ENCODE measurements around the gene SORCS2.

SORCS2 gene

GRCh38 chr4:7323461-7323871, 131.1 kb downstream of the SORCS2 start:
- no peak for TF ChIP-seq CTCF (IDR thresholded peaks at IDR 0.05; ENCODE audit: extremely low read depth, insufficient read depth, missing control alignments)

DNA sequence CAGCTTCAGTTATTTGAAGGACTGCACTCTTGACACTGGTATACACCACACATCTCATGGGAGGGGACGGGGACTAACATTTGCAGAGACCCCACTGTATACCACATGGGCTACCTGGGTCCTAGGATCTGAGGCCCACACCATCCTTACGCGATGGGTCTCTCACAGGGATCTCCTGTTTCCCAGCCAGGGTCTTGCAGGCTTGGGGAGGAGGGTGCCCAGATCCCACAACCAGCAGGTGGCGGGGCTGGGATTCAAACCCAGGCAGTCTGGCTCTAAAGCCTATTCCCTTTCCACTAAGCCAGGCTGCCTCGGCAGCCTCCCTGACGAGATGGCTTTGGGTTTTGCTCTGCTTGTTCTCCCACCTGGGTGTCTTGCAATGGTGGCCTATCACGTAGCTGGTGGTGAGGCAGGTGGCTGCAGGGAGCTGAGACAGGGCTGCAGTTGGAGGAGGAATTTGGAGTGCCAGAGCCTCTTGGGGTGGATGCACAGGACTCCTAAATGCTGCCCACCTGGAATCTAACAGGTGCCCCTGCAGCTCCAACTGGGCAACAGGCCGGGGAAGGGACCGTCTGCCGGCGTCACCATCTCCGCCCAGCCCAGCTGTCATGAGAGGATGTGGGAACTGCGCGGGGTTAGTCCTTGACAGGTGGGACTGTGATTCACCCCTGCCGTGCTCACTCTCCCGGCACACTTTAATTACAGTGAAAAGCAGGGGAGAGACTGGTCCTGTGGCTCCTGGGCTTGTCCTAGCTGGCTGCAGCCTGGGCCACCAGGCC, 131.7 kb downstream of the SORCS2 start:
- in situ Hi-C loops (cut with MboI; ENCODE audit: low pct_unique_long_range_greater_than_20kb, low sequenced_read_pairs, unreplicated experiment), result no loop called here
- DNase-seq (ENCODE audit: low spot score), result no peak
- TF ChIP-seq CTCF (IDR thresholded peaks at IDR 0.05; ENCODE audit: extremely low read depth, insufficient read depth, missing control alignments), result no peak

More at GRCh38 chr4:7323461-7323871, 131.1 kb downstream of the SORCS2 start:
- in situ Hi-C loops (cut with MboI; ENCODE audit: low pct_unique_long_range_greater_than_20kb, low sequenced_read_pairs, unreplicated experiment), result no loop called here
- DNase-seq (ENCODE audit: low spot score), result no peak

DNA sequence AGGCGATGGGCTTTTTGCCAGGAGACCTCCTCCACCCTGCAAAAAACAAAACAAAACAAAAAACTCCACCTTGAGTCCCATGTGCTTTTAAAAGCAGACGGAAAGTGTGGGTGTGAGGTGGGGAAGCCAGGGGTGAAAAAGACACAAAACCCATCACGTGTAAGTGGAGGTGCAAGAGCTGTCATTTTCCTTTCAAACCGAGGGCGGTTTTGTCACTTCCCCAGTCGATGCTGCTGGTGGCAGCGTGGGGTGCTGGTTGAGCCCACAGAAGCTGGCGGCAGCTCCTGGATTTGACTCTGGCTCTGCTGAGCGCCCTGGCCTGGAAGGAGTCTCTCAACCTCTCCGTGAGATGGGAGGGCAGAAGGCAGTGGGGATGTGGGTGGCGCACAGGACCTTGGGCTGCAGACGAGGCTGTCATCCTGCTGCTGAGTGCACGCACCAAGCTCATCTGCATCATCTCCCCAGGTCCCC, 132.3 kb downstream of the SORCS2 start:
- in situ Hi-C loops (cut with MboI; ENCODE audit: low pct_unique_long_range_greater_than_20kb, low sequenced_read_pairs, unreplicated experiment), result no loop called here
- no peak for DNase-seq (ENCODE audit: low spot score)
- no peak for TF ChIP-seq CTCF (IDR thresholded peaks at IDR 0.05; ENCODE audit: extremely low read depth, insufficient read depth, missing control alignments)

DNA sequence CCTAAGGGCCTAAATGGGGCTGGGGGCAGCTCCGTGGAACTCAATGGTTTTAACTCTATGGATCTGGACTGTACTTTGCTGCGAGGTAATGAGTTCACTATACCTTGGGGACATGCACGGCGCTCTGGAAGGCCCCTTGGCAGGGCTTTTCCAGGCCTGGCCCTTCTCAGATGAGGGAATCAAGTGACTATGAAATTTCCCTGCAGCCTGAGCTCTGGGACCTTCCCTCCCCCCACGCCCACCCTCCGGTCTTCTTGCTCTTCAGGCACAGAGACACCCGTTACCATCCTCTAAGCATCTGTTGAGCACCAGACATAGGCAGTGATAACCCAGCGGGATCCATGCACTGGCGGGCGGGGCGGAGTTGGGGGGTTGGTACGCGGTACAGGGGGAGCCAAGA, 133.2 kb downstream of the SORCS2 start:
- no peak for TF ChIP-seq CTCF (IDR thresholded peaks at IDR 0.05; ENCODE audit: extremely low read depth, insufficient read depth, missing control alignments)
- no peak for DNase-seq (ENCODE audit: low spot score)
- in situ Hi-C loops (cut with MboI; ENCODE audit: low pct_unique_long_range_greater_than_20kb, low sequenced_read_pairs, unreplicated experiment), result no loop called here

DNA sequence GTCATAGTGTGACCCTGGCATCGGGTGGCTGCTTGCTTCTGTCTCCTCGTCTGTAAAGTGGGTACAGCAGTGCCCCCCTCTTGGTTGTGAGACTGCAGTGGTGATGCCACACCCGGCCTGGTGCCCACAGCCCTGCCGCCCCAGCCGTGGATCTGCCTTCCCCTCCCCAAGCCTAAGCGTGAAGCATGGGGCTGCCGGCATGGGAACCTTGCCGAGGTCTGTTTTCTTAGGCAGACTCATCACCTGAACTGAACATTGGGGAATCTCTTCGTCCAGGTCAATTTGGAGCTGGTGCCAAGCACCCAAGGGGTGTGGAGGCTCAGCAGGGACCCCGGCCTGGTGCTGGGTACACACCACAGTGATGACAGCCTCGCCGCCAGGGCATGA, 134.0 kb downstream of the SORCS2 start:
- in situ Hi-C loops (cut with MboI; ENCODE audit: low pct_unique_long_range_greater_than_20kb, low sequenced_read_pairs, unreplicated experiment), result no loop called here
- no peak for TF ChIP-seq CTCF (IDR thresholded peaks at IDR 0.05; ENCODE audit: extremely low read depth, insufficient read depth, missing control alignments)
- no peak for DNase-seq (ENCODE audit: low spot score)

DNA sequence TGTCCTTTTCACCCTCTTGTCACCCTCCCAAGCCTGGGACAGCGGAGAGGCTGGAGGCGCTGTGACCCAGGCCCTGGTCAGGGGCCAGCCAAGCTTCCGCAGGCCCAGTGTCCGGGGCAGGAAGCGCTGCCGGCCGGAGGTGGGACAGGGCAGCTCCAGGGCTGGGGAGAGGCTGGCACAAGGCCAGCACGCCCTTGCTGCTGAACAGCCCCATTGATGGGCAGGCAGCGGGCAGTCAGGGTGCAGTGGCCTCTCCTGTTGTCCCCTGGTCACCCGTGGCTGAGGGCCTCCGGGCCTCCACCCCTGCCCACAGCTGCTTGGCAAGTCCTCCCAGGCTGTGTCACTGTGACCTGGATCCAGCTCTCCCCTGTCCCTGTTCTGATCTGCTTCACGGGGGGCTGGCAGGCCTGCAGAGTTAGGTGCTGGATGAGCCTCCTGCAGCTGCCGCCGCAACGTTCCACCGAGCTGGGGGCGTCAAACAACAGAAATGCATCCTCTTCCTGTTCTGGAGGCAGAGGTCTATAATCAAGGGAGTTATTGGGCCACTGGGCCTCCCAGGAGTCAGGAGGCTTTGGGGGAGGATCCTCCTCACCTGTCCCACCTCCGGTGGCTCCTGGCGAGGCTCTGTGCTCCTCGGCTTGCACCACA, 134.5 kb downstream of the SORCS2 start:
- in situ Hi-C loops (cut with MboI; ENCODE audit: low pct_unique_long_range_greater_than_20kb, low sequenced_read_pairs, unreplicated experiment), result no loop called here
- no peak for DNase-seq (ENCODE audit: low spot score)
- TF ChIP-seq CTCF (IDR thresholded peaks at IDR 0.05; ENCODE audit: extremely low read depth, insufficient read depth, missing control alignments), result no peak
